CD1c-positive myeloid dendritic cell (primary cell): ENCODE results near the gene ISCA1.

Source experiments
- DNase-seq: peaks from one replicate; pipeline ENCODE4 v3.0.0-alpha.2; 2016; ENCODE audit errors: extremely low spot score

ISCA1 gene

GRCh38 chr9:86285261-86285660 is 2.9 kb upstream of the ISCA1 start:
- peak; percentile 65 for DNase-seq

- no peak for DNase-seq
Observed at GRCh38 chr9:86282979-86283535, 719 bp upstream of the ISCA1 start.

GRCh38 chr9:86281593-86282076 is 703 bp downstream of the ISCA1 start:
- DNase-seq: no peak

- no peak for DNase-seq
Observed at GRCh38 chr9:86280580-86280979, 1.8 kb downstream of the ISCA1 start.

GRCh38 chr9:86279839-86280238 is 2.5 kb downstream of the ISCA1 start:
- DNase-seq: no peak

GRCh38 chr9:86277072-86277471 is 5.3 kb downstream of the ISCA1 start:
- DNase-seq: peak; percentile 4

- DNase-seq: no peak
Observed at GRCh38 chr9:86275962-86276361, 6.4 kb downstream of the ISCA1 start.

GRCh38 chr9:86274821-86275643 is 7.3 kb downstream of the ISCA1 start:
- no peak for DNase-seq

GRCh38 chr9:86272221-86272620 is 10.1 kb downstream of the ISCA1 start:
- DNase-seq: no peak

GRCh38 chr9:86263876-86264275 is 18.5 kb downstream of the ISCA1 start:
- DNase-seq: no peak

GRCh38 chr9:86262492-86262891 is 19.8 kb downstream of the ISCA1 start:
- no peak for DNase-seq

GRCh38 chr9:86259557-86259956 is 22.8 kb downstream of the ISCA1 start, which contains the start of gene C9orf153:
C9orf153 (minus strand) TSS chr9:86259657; CDS start chr9:86229603, 30,054 bp downstream.
- no peak for DNase-seq

- no peak for DNase-seq
Observed at GRCh38 chr9:86257391-86257790, 24.9 kb downstream of the ISCA1 start.

GRCh38 chr9:86256653-86257052 is 25.7 kb downstream of the ISCA1 start:
- no peak for DNase-seq

- DNase-seq: no peak
Observed at GRCh38 chr9:86253577-86253976, 28.8 kb downstream of the ISCA1 start.

GRCh38 chr9:86252870-86253269 is 29.5 kb downstream of the ISCA1 start:
- DNase-seq: no peak

- DNase-seq: no peak
Observed at GRCh38 chr9:86250123-86250522, 32.2 kb downstream of the ISCA1 start.

GRCh38 chr9:86248746-86249145 is 33.6 kb downstream of the ISCA1 start:
- no peak for DNase-seq

GRCh38 chr9:86246752-86247161 is 35.6 kb downstream of the ISCA1 start:
- DNase-seq: no peak

GRCh38 chr9:86242071-86242470 is 40.3 kb downstream of the ISCA1 start:
- DNase-seq: no peak

- no peak for DNase-seq
Observed at GRCh38 chr9:86241216-86241615, 41.1 kb downstream of the ISCA1 start.

- DNase-seq: no peak
Observed at GRCh38 chr9:86238861-86239770, 43.2 kb downstream of the ISCA1 start.
